Effector CD8-positive, alpha-beta T cell (primary cell): ENCODE data around the gene FRMD4A.
A peak's percentile ranks its signal among the peaks of the same experiment; 100 is the strongest.

Experiments
- DNase-seq: peaks from one replicate; lab custom pipeline; 2025; lab: John Stamatoyannopoulos, UW

Gene FRMD4A

DNA sequence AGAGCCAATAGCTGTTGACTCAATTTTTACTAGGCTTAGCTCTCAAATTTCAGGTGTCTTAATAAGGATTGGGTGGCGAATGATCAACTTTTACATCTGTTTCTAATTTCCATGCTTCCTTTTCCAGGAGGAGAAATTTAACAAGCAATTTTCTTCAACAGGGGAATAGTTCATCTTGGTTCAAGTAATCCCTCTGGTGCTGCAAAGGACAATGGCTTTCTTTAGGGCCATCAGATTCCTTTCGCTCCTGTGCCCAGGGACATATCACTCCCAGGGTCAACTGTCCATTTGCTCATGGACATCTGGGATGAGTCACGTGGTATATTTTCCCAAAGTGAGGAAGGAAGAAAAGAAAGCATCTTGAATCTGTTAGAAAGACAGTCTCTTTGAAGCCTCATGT lies 313.3 kb downstream of the FRMD4A start:
- no peak for DNase-seq

DNA sequence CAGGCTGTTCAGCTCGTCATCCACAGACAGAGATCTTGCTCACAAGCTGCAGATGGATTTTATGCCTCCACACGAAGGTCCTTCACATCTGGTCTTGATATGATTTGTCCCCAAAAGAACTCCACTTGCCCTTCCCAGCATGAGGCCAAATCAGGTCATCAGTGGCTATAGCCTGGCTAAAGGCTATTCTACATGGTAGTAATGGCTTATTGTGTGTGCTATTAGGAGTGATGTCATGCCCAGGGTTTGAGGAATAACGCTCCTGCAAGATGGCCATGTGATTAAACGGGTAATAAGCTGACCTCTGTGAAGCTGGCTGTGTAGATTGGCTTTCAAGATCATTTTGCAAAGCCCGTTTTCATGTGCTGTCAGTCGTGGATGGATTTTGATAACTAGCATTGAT lies 313.8 kb downstream of the FRMD4A start:
- DNase-seq, result no peak

DNA sequence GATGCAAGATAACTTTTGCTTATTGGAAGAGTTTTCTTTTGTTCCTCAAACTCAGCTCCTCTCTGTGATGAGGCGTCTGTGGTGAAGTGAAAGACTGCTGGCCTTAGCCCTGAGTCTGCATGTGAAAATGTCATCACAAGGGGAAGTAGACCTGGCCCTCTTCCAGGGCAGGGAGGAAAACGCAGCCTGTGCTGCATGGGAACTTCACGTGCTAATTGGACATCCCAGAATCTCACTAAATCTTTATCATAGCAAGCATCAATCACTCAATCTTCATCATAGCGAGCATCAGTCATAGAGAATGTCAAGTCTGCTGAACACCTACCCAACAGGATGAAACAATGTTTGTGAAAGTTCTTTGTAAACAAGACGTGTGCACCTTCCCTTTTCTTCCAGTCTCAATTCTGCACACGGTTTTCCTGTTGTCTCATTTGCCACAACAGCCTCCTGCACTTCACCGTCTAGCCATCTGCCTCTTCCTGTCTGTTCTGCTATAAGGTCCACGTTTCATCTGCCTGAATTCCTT lies 314.6 kb downstream of the FRMD4A start:
- no peak for DNase-seq

DNA sequence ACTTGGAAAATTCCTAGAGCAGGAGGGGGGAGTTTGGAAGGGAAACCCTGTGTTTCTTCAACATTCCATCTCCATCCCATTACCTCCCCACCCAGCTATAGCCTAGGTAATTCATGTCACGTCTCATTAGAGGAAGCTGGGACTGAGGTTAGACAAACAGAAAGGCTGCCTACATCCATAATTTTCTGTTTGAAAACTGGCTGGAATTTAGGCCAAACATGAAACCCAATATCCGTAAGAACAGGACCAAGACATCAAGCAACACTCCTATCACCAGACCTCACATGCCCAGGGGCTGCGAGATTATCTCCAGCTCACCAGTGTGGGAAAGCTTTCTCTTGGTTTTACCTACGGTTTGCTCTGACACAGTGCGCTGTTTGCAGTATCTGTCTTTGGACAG lies 316.3 kb downstream of the FRMD4A start:
- no peak for DNase-seq

DNA sequence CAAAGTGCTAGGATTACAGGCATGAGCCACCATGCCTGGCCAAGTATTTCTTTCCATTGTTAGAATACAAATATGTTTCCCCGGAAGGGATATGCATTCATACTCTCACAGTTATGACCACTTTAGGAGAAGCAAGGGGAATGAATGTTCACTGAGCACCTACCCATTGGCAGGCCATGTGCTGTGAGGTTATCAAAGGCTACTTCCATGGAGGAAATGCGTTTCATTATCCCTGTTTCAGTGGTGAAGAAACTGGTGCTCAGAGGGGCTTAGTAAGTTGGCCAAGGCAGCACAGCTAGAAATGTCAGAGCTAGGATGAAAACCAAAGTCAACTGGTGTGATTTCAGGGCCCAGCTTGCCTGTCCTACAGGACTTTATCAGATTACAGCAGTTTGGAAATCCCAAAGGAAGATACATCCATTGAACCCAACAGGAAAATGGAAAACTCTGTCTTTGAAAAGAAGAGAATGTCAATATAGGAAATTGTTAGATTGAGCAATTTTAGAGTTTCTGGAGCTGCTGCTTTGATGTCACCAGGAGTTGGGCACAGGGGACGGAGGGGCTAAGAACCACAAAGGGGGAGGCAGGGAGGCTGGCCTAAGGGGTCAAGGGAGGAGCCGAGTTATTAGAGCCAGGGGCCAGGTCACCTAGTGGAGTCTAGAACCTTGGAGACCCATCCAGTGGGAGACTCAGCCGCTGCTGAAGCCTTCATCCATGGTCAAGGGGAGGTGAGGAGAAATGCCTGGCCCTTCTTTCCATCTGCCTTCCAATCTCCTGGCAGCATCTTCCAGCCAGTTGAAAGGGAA lies 319.8 kb downstream of the FRMD4A start:
- no peak for DNase-seq

DNA sequence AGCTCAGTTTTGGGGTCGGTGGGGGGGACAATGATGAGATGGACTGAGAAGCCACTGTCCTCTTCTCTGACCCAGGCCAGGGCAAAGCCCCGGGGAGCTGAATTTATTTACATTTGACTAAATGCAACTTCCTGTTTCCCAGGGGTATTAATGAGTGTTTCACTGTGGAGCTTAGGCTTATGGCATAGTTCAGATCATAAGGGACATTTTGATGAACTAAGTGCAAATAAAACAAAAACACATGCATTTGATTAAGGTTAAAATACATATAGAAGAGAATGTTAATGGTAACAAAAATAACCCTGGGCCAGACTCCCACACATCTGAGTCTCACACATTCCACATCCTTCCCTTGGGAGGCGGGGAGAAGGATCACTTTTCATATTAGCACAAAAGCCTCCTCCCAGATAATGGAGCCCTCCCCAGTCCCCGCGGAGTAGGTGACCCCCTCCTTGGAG lies 320.6 kb downstream of the FRMD4A start:
- DNase-seq, result no peak

DNA sequence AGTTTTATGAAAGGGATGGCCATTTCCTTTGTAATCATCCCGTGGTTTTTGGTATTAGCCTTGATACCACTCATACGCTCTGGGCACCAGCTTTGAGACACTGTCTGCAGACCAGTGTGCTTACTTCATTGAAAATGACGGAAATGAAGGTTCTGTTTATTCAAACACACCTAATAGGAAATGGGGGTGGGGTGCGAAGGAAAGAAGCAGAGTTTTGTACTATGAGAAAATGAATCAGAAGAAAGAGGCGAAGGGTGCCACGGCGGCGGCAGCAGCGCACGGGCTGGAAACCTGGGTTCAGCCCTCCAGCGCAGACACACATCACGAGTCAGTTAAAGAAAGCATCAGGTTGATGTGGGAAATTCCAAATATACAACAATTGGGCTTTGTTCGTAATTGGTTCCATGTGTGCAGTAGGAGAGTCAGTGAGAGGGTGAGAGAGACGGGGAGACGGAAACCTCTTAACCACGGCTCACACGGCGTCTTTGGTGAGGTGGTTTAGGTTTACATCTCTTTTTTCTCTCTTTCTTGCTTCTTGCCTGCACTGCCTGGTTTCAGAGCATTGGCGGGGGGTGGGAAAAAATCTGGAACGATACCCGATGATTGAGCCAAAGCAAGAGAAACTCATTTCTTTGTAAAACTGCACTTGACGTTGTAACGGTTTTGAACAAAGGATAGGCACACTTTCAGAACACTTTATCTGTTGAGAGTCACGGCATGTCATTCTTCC lies 321.2 kb downstream of the FRMD4A start:
- peak; percentile 45 for DNase-seq

DNA sequence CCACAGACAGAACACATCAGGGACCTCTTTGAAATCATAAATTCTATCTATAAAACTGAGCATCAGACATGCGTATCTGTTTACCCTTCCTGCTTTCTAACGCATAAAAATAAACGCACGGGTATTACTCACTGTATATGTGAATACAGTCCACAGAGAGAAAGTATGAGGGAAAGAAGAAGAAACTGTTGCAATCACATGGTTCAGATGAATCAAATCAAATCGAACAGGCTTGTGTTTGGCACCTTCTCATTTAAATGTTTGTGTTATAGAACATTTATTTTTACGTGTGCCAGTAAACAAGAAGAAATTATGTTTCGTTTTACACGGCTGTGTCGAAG lies 322.0 kb downstream of the FRMD4A start:
- no peak for DNase-seq

DNA sequence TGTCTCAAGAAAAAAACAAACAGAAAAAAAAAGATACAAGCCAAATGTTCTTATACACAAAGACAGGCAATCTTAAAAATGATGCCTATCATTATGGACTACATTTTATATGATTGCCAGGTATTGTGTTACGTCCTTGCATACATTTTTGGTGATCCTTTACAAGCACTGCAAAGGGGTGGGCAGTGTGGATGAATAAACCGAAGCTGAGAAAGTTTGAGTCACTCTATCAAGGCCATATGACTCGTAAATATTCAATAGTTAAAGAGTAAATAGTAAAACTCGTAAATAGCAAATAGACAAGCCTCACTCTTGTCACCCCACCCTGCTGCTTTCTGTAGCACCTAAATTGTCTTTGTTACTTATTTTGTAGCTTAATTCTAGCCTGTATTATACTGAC lies 326.2 kb downstream of the FRMD4A start:
- DNase-seq, result no peak

DNA sequence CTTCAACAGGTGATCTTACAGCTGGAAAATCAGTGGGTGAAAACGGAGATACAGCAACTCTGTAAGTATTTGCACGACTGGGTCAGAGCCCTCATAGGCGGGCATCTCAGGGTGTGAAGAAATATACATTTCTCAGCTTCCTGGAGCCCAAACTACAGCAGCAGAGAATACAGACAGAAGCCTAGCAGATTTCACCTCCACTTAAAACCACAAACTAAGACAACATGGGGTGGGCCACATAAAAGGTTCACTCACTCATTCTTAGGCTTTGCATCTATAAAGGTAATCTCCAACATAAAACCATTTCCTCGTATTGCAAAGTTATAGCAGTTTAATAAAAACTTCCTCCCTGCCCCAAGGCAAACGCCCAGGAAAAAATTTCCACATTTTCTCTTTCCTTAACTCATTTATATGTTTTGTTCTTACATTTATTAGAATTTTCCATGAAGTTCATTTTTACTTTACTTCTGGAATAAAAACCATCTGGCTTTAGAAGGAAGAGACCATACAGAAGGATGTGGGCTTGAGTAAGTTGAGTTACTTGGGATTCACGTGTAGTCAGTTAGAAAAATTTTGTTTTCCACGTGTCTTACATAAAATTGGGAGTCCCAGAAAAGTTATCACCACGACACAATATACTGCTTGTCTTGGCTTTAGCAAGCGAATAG lies 327.1 kb downstream of the FRMD4A start:
- no peak for DNase-seq

DNA sequence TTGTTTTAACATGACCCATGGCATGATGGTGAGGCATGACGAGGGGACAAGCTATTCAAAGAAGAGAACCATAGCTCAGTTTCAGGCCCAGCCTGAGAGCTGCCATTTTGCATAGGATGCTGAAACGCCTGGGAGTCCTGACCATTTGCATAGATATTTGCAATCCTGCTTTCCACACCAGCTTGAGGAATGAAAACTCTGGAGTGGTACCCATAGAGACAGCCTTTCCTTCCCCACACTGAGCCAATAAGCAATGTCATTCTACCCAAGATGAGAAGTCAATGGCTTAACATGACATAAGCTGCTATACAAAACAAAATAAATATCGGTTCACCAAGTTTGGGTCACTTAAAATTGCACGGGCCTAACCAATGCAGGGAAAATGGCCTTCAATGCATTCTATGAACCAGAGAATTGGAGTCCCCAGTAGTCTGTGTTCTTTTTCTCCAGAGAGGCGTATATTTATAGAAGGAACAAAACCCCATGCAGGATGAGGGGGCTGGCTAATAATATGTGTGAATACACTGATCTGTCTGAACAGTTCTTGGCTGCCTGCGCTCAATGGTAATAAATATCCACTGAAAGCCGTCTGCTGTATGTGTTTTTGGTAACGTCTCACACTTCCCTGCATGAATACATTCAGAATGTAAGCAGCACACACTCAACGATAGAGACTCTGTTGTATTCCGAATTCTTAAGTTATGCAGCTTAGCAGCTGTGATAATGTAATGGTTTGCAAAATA lies 329.3 kb downstream of the FRMD4A start:
- DNase-seq, result no peak

DNA sequence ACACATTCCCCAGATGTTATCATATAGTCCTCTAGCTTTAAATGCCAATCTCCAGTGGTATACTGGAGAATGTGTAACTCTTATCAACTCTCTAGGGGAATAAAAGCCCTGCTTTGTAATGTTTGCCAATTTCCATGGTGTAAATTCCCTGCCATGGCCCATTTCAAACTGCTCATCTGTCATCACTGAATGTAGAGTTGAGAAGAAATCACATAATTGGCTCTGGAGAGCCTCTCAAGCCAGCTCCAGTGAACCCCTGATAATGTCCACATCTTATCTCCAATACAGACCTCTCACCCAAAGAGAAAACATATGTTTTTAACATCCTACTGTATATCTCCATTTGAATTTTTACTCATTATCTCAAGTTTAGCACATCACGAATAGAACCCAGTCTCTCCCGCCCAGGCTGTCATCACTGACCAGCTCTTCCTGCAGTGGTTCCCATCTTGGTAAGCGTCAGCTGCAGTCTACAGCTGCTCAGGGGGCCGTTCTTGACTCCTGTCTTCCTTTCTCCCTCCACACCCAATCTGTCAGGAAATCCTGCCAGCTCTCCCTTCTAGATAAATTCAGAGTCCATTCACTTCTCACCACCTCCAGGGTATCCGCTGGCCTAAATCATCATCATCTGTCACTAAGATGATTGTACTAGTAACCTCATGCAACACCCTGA lies 332.4 kb downstream of the FRMD4A start:
- no peak for DNase-seq

DNA sequence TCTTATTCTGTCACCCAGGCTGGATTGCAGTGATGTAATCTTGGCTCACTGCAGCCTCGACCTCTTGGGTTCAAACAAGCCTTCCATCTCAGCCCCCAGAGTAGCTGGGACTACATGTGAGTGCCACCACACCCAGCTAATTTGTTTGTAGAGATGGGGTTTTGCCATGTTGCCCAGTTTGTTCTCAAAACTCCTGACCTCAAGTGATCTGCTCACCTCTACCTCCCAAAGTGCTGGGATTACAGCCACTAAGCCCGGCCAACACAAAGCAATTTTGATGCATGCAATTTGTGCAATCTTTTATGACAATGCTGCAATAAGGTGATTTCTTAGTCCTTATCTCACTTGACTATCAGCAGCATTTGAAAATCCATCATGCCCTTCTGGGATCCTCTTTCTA lies 333.1 kb downstream of the FRMD4A start:
- no peak for DNase-seq

DNA sequence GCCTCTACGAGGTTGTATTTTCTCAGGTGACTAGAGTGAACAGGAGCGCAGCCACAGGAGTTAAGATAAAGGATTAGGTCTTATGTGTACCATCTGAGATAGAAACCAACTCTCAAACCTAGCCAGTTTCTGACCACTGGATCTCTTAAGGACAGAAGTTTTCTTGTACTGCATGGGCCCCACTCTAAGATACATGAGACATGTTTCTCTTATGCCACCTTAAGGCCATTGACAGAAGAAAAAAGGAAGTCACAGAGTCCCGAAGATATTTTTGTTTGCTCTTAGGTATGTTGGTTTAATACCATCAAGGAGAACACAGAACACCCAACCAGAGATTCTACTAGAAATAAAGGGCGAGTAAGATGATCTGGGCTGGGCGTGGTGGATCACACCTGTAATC lies 335.8 kb downstream of the FRMD4A start:
- DNase-seq, result no peak

DNA sequence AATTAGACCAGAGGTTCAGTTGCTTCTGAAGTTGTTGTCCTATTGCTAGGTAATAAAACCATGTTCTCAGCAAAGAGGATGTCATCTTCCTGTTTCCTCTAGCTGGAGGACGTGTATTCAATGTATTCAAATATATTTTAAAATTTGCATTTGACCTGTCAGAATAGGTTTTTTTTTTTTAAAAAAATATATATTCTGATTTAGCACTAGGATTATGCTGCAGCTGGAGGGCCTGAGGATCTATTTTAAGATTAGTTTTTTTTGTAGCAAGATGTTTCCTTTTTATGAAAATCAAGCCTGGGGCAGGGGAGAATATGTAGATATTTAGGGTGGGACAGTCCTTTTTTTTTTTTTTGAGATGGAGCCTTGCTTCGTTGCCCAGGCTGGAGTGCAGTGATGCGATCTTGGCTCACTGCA lies 337.0 kb downstream of the FRMD4A start:
- no peak for DNase-seq

DNA sequence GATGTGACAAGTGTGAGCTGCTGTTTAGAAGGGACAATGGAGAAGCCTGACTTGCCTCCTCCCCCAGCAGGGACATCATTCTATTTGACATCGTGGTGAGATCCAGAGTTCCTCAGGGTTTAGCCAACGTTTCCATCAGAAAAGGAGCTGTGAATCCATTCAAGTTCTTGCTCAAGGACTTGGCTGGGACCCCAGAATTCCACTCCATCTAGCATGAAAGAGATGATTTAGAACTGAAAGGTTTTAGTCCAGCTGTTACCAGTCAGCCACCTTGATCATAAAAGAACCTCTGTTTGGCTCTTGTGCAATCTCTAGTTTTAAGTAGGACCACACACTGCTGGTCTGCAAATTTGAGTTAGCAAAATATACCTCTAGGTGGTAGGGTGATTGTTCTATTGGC lies 337.6 kb downstream of the FRMD4A start:
- DNase-seq, result no peak

DNA sequence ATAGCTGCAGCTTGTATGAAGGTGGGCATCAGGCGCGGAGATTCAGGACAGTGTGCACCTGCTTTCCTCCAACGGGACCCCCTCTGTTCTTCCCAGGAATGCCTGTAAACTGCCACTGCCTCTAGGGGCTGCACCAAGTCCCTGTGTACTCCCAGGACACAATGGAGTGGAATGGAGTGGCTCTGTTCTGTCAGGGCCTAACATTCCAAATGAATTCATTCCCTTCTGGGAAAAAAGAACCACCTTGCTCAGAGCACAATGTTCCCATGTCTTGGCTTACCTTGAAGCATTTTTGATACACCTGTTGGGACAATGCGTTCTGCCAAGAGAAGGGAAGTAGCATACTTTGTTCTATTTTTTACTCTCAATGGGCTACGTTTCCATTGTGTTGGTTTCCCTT lies 339.4 kb downstream of the FRMD4A start:
- DNase-seq, result no peak

DNA sequence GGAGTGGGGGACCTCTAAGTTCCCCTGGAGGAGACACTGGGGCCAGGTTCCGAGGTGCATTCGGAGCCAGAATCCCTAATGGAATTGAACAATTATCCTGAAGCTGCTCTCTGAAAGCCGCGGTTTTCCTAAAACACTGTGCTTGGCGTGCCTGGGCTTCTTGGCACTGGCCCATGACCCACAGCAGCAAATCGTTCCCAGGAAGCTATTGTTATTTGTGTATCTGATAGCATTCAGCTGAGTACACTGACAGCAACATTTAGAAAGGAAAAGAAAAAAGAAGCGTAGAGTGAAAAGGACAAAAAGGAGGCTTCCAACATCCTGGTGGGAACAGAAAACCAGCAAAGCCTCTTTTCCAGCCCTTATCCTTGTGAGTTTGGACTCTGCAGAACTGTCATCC lies 339.8 kb downstream of the FRMD4A start:
- no peak for DNase-seq

DNA sequence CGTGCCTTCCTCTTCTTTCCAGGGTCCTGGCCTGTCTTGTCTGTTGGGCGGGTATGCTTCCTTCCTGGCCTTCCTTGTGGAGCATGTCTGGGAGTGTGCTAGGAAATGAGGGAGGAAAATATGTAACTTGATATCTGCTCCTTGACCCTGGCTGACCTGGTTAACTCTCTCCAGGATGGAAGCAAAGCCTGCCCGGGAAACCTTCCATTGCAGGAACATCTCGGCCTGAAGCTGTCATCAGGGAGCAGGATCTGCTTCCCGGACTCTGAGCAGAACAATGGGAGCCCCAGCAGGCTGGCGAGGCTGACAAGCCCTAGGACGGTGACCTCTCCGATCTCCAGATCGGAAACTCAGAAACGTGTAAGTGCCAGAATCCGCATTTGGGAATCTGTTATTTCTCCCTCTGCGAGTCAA lies 340.3 kb downstream of the FRMD4A start:
- no peak for DNase-seq

DNA sequence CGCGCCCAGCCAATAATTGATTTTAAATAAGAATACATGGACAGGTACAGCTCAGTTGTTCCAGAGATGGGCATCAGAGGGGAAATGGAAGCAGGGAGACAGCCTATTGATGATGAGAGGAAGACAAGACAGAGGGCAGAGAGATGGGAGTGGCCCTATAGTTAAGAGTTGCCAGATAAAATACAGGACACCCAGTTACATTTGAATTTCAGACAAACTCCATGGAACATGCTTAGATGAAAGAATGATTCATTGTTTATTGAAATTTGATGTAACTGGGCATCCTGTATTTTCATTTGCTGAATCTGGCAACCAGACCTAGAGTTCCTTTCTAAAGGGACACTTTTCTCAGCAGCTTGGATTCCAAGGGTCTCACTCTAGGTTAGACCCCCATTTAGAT lies 341.1 kb downstream of the FRMD4A start:
- no peak for DNase-seq

DNA sequence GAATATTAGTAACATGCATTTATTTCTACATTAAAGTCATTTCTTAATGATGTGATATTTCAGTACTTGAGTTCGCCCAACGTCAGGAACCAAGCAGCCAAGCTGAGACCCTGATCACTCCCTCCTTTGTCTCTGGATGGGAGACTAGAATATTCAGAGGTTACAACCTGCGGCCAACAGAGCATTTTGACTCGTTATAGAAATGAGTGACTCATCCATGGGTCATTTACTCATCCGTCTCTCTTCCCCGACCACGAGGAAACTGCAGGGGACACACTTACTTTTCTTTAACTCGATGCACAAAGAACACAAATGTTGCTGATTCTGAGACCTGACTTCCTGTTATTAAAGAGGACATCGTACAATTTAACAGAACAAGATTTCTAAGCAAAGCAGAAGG lies 343.3 kb downstream of the FRMD4A start:
- no peak for DNase-seq
